GM20000 (cell line): ENCODE results near the gene GPR161.
A peak's percentile ranks its signal among the peaks of the same experiment; 100 is the strongest.
"Not testable (repeated sequence)": the region's sequence is repeated elsewhere in the genome, so short reads cannot be mapped to it uniquely, and the experiment has no call there.

ENCODE experiments used
- DNase-seq: peaks from one replicate; pipeline ENCODE4 v3.0.0; 2012; ENCODE audit warnings: low spot score
- CTCF ChIP-seq: IDR thresholded peaks from 2 replicates; pipeline ENCODE4 v1.5.1; 2012; ENCODE audit warnings: mild to moderate bottlenecking, control low read depth; ENCODE audit errors: extremely low read depth, missing control alignments

The GPR161 gene

GRCh38 chr1:168157638-168158037, 20.9 kb upstream of the GPR161 start:
- no peak for TF ChIP-seq CTCF
- no peak for DNase-seq

- DNase-seq: no peak
- no peak for TF ChIP-seq CTCF
Observed at GRCh38 chr1:168155910-168156309, 19.2 kb upstream of the GPR161 start.

- DNase-seq: not testable (repeated sequence)
Observed at GRCh38 chr1:168154707-168155106, 18.0 kb upstream of the GPR161 start.

- TF ChIP-seq CTCF: no peak
- DNase-seq: no peak
Observed at GRCh38 chr1:168151935-168152334, 15.2 kb upstream of the GPR161 start.

GRCh38 chr1:168150283-168150682, 13.6 kb upstream of the GPR161 start:
- TF ChIP-seq CTCF: no peak
- no peak for DNase-seq

GRCh38 chr1:168148916-168149315, 12.2 kb upstream of the GPR161 start:
- TF ChIP-seq CTCF: no peak
- DNase-seq: peak; percentile 54

GRCh38 chr1:168146626-168147025, 9.9 kb upstream of the GPR161 start:
- no peak for DNase-seq
- TF ChIP-seq CTCF: no peak

GRCh38 chr1:168146160-168146539, 9.4 kb upstream of the GPR161 start:
- no peak for TF ChIP-seq CTCF
- DNase-seq: no peak
